Lower leg skin (tissue), 4 donors: ENCODE measurements around the gene DLG2. TPM values are rescaled to one million over a fixed set of nuclear protein-coding genes. Genes with fewer than 3 reads are reported as not detected.

Experiments used
- DNase-seq, 2 donors: peaks; one replicate each; pipeline ENCODE4 v3.0.0-alpha.2; 2019; ENCODE audit warnings: low spot score in 2 of 2
- H3K4me3 ChIP-seq: fragments of 200-600 bp; sonication (generic); 2 replicates; pipeline ENCODE4 v1.5.1; 2017; ENCODE audit warnings: mild to moderate bottlenecking, low read depth; ENCODE audit not compliant: poor library complexity, severe bottlenecking
- CTCF ChIP-seq, 3 donors: fragments of 450-650 bp; IDR thresholded peaks; one replicate each; pipeline ENCODE4 v1.5.1; 2016; ENCODE audit warnings: antibody characterized with exemption in 3 of 3, mild to moderate bottlenecking in 3 of 3, moderate library complexity in 2 of 3
- POLR2A ChIP-seq, 2 donors: fragments of 450-650 bp; IDR thresholded peaks; one replicate each; pipeline ENCODE4 v1.6.1; 2016 to 2017; ENCODE audit warnings: antibody characterized with exemption in 2 of 2, mild to moderate bottlenecking in 1 of 2, moderate library complexity in 1 of 2
- WGBS, 2 donors: methylation state at CpG; one replicate each; pipeline ENCODE4 v1.1.5; 2018; 5-methylcytosine and 5-hydroxymethylcytosine counted together
- intact Hi-C: fragments of 100-400 bp; cut with DNase I; formaldehyde crosslinking; loops from one replicate; pipeline ENCODE4 v1.15.0; 2023; ENCODE audit warnings: low total_unique reads
- total RNA-seq, 4 donors: library from RNA; depleted of rRNA; stranded (reverse); fragments of >200 nt; gene quantifications; one replicate each; pipeline ENCODE4 v1.1.0, GENCODE V29; 2016

DLG2 gene
- total RNA-seq, 4 donors from 2014 or later, result 37.6 to 68.3 (median 46.0) TPM

GRCh38 chr11:83715927-83716535 is 1911.1 kb downstream of the DLG2 start:
- TF ChIP-seq CTCF (IDR thresholded peaks at IDR 0.05), result no peak
- no peak for TF ChIP-seq POLR2A (IDR thresholded peaks at IDR 0.05)
- DNase-seq, result no peak
- intact Hi-C loops, result loop anchor here (10.0 kb wide), 1 partner anchor 421 kb away; no protein-coding TSS in a partner anchor
- WGBS, 2 donors, result 76 to 82% methylated on average over 2 of the region's 2 CpGs
- H3K4me3 ChIP-seq, result no peak overlapping the region

GRCh38 chr11:83713708-83714107 is 1913.4 kb downstream of the DLG2 start:
- intact Hi-C loops, result loop anchor here (10.0 kb wide), 1 partner anchor 419 kb away; no protein-coding TSS in a partner anchor
- H3K4me3 ChIP-seq, result no peak overlapping the region
- WGBS, 2 donors, result 40 to 45% methylated on average over 2 of the region's 2 CpGs
- DNase-seq, result no peak
- no peak for TF ChIP-seq POLR2A (IDR thresholded peaks at IDR 0.05)
- TF ChIP-seq CTCF (IDR thresholded peaks at IDR 0.05), result no peak

- no peak for DNase-seq
- TF ChIP-seq POLR2A (IDR thresholded peaks at IDR 0.05) (no peak), CTCF (IDR thresholded peaks at IDR 0.05) (no peak)
- intact Hi-C loops, result loop anchor here (10.0 kb wide), 1 partner anchor 416 kb away; no protein-coding TSS in a partner anchor
- WGBS, 2 donors, result 91 to 92% methylated on average over 5 of the region's 5 CpGs
- no peak overlapping the region for H3K4me3 ChIP-seq
Observed at GRCh38 chr11:83711106-83711527, 1916.0 kb downstream of the DLG2 start.

GRCh38 chr11:83709434-83709833 is 1917.7 kb downstream of the DLG2 start:
- TF ChIP-seq CTCF (IDR thresholded peaks at IDR 0.05) (no peak), POLR2A (IDR thresholded peaks at IDR 0.05) (no peak)
- DNase-seq, result no peak
- intact Hi-C loops, result no loop called here
- no peak overlapping the region for H3K4me3 ChIP-seq

GRCh38 chr11:83706566-83706965 is 1920.6 kb downstream of the DLG2 start:
- no peak for DNase-seq
- WGBS, 2 donors, result 48 to 66% methylated on average over 6 of the region's 6 CpGs
- no peak for TF ChIP-seq POLR2A (IDR thresholded peaks at IDR 0.05)
- TF ChIP-seq CTCF (IDR thresholded peaks at IDR 0.05), result no peak
- no peak overlapping the region for H3K4me3 ChIP-seq
- intact Hi-C loops, result no loop called here

GRCh38 chr11:83702796-83703195 is 1924.3 kb downstream of the DLG2 start:
- no peak for TF ChIP-seq CTCF (IDR thresholded peaks at IDR 0.05)
- TF ChIP-seq POLR2A (IDR thresholded peaks at IDR 0.05), result no peak

More at GRCh38 chr11:83702796-83703195, 1924.3 kb downstream of the DLG2 start:
- intact Hi-C loops, result no loop called here
- 73 to 79% methylated on average over 2 of the region's 2 CpGs for WGBS, 2 donors
- H3K4me3 ChIP-seq, result no peak overlapping the region
- DNase-seq, result no peak
